Ishikawa (cell line): Measurements from ENCODE around the gene APOBEC3C.

Experiments
- CEBPB ChIP-seq: IDR thresholded peaks from 2 replicates; pipeline ENCODE4 v1.6.1; 2012
- CREB1 ChIP-seq: IDR thresholded peaks from 2 replicates; pipeline ENCODE4 v1.6.1; 2012; ENCODE audit warnings: low read depth
- EGR1 ChIP-seq: IDR thresholded peaks from 2 replicates; pipeline ENCODE4 v1.6.1; 2012
- EP300 ChIP-seq: IDR thresholded peaks from 2 replicates; pipeline ENCODE4 v1.6.1; 2012; ENCODE audit warnings: borderline replicate concordance
- FOXM1 ChIP-seq: IDR thresholded peaks from 2 replicates; pipeline ENCODE4 v1.6.1; 2012; ENCODE audit warnings: low read depth, borderline replicate concordance
- MAX ChIP-seq: IDR thresholded peaks from 2 replicates; pipeline ENCODE4 v1.6.1; 2012
- NFIC ChIP-seq: IDR thresholded peaks from 2 replicates; pipeline ENCODE4 v1.6.1; 2012
- RAD21 ChIP-seq: IDR thresholded peaks from 2 replicates; pipeline ENCODE4 v1.6.1; 2012; ENCODE audit warnings: low read depth
- REST ChIP-seq: IDR thresholded peaks from 2 replicates; pipeline ENCODE4 v1.6.1; 2012; ENCODE audit warnings: low read depth, mild to moderate bottlenecking
- TAF1 ChIP-seq: IDR thresholded peaks from 2 replicates; pipeline ENCODE4 v1.6.1; 2012; ENCODE audit warnings: low read depth, mild to moderate bottlenecking
- TCF12 ChIP-seq: IDR thresholded peaks from 2 replicates; pipeline ENCODE4 v1.6.1; 2012; ENCODE audit warnings: low read depth
- TEAD4 ChIP-seq: IDR thresholded peaks from 2 replicates; pipeline ENCODE4 v1.6.1; 2012
- USF1 ChIP-seq: IDR thresholded peaks from 2 replicates; pipeline ENCODE4 v1.6.1; 2012
- YY1 ChIP-seq: IDR thresholded peaks from 2 replicates; pipeline ENCODE4 v1.6.1; 2012; ENCODE audit warnings: low read depth
- ZBTB7A ChIP-seq: IDR thresholded peaks from 2 replicates; pipeline ENCODE4 v1.6.1; 2012; ENCODE audit warnings: low read depth

APOBEC3C gene

GRCh38 chr22:38968801-38969200, 45.3 kb upstream of the APOBEC3C start:
- no peak for TF ChIP-seq RAD21
- no peak for TF ChIP-seq REST
- no peak for TF ChIP-seq TEAD4
- TF ChIP-seq YY1, result no peak
- no peak for TF ChIP-seq NFIC
- no peak for TF ChIP-seq EP300
- no peak for TF ChIP-seq CEBPB
- TF ChIP-seq MAX, result no peak
- TF ChIP-seq USF1, result no peak
- no peak for TF ChIP-seq ZBTB7A
- TF ChIP-seq FOXM1, result no peak
- no peak for TF ChIP-seq EGR1
- TF ChIP-seq CREB1, result no peak
- no peak for TF ChIP-seq TCF12
- no peak for TF ChIP-seq TAF1

GRCh38 chr22:38970551-38970950, 43.5 kb upstream of the APOBEC3C start:
- TF ChIP-seq RAD21 (no peak), CREB1 (no peak), REST (no peak), TCF12 (no peak), EP300 (no peak), YY1 (no peak)

GRCh38 chr22:38971202-38971601, 42.9 kb upstream of the APOBEC3C start:
- TF ChIP-seq YY1 (no peak), EP300 (no peak), REST (no peak), FOXM1 (no peak), RAD21 (no peak), TCF12 (no peak), MAX (no peak), ZBTB7A (no peak), TAF1 (no peak), EGR1 (no peak), CEBPB (no peak), NFIC (no peak), TEAD4 (no peak), CREB1 (no peak), USF1 (no peak)

GRCh38 chr22:38971791-38972190, 42.3 kb upstream of the APOBEC3C start:
- TF ChIP-seq FOXM1 (no peak), CEBPB (no peak), CREB1 (no peak)

GRCh38 chr22:38972558-38972957, 41.5 kb upstream of the APOBEC3C start:
- TF ChIP-seq RAD21 (no peak), EP300 (no peak), TEAD4 (no peak), CEBPB (no peak), NFIC (no peak), TCF12 (no peak), EGR1 (no peak), TAF1 (no peak), REST (no peak), FOXM1 (no peak), USF1 (no peak), CREB1 (no peak), ZBTB7A (no peak)
